Left renal cortex interstitium (tissue), 4 donors: ENCODE results near the gene CD300E. TPM values are rescaled to one million over a fixed set of nuclear protein-coding genes. Genes with fewer than 3 reads are reported as not detected.
"Not testable (repeated sequence)": the region's sequence is repeated elsewhere in the genome, so short reads cannot be mapped to it uniquely, and the experiment has no call there.

Experiments used
- DNase-seq, 4 donors: peaks; one replicate each; pipeline ENCODE4 v3.0.0-alpha.2; 2013; ENCODE audit warnings: low read depth in 4 of 4, low spot score in 2 of 4, missing footprints in 1 of 4
- polyA plus RNA-seq, 4 donors: library from polyadenylated mRNA; unstranded; fragments of 120-200 nt; gene quantifications; one replicate each; pipeline ENCODE4 v1.2.1, GENCODE V29; 2013; ENCODE audit not compliant: insufficient read length in 4 of 4

CD300E gene
- polyA plus RNA-seq, 4 donors, result 0.12 to 0.32 (median 0.18) TPM

- not testable (repeated sequence) for DNase-seq
Observed at GRCh38 chr17:74636541-74637085, 13.1 kb upstream of the CD300E start.

DNA sequence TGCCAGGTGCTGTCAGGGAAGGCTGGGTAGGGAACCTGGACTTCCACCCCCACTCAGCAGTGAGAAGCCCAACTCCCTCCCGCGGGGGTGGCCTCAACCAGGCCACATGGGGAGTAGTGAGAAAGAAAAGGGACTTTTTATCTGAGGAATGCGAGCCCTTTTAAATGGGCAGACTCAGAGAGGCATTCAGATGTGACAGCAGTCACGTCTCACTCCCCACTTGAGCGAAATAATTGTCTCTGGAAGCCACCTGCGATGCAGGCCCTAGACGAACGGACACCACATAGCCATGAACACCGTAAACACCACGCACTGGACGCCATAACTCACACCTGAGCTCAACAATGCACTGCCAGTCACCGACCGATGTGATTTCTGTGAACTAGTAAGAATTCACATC is 11.9 kb upstream of the CD300E start:
- no peak for DNase-seq

DNA sequence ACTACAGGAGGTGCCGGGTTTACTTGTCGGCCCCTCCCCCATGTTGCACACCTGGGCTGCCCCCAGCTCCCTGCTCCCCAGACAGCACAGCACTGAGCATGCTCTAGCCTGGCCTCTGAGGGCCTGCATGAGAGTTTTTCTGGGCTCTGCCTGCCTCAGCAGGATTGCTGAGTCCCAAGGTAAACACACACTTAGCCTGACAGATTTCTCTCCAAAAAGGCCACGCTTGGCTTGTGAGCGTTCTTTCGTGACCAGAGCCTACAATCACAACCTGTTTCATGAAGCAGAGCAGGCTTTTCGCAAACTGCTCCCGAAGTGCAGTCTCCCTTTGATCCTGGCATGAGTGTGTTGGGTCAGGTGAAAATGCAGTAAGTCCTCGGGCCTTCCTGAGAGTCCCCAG is 9.8 kb upstream of the CD300E start:
- DNase-seq, result peak in 1 of 4 donors; percentile 61

GRCh38 chr17:74632617-74633016 is 9.1 kb upstream of the CD300E start:
- no peak for DNase-seq

DNA sequence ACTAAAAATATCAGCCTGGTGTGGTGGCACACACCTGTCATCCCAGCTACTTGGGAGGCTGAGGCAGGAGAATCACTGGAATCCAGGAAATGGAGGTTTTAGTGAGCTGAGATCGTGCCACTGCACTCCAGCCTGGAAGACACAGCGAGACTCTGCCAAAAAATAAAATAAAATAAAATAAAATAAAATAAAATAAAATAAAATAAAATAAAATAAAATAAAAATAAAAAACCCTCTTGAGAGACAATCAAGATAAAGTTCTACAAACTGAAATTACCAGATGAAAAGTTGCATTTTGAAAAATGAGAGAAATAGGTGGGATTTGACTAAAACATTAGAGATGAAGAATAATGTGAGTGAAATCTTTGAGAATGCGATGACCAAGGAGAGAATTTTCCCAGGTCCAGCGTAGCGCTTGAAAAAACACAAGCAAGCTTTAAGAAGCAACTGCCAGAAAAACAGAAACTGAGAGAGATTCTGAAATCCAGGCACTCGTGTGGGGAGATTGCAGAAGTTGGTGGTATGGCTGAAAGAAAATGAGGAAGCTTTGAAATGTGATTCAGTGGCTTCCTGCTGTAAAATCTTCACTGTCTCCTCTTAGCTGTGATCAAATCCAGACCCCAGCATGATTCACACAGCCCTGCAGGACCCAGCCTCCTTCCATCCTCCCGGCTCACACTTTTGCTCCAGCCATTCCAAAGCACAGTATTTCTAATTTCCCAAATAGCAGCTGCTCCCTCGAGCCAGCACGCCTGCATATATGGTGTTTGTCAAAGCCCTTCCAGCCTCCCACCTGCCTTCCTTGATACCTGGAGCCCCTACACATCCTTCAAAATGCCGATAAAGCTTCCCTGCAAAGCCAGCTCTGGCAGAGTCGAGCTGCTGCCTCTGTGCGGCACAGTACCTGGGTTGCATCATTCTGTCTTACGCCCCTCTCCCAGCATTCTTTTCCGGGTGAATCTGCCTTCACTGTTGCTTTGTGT is 8.2 kb upstream of the CD300E start:
- no peak for DNase-seq

DNA sequence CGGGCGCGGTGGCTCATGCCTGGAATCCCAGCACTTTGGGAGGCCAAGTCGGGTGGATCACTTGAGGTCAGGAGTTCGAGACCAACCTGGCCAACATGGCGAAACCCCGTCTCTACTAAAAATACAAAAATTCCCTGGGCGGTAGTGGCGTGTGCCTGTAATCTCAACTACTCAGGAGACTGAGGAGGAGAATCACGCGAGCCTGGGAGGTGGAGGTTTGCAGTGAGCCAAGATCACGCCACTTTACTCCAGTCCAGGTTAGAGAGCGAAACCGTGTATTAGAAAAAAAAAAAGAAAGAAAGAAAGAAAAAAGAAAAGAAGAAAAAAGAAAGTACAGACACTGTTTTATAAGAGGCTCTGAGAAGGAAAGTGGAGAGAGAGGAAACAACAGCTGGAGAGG is 6.7 kb upstream of the CD300E start:
- DNase-seq, result not testable (repeated sequence)

- DNase-seq, result no peak
Observed at GRCh38 chr17:74625661-74626060, 2.1 kb upstream of the CD300E start.

GRCh38 chr17:74624131-74624530 is 593 bp upstream of the CD300E start:
- DNase-seq, result no peak

GRCh38 chr17:74619077-74619673 is 4.4 kb downstream of the CD300E start:
- no peak for DNase-seq

GRCh38 chr17:74618451-74618850 is 5.1 kb downstream of the CD300E start:
- no peak for DNase-seq

DNA sequence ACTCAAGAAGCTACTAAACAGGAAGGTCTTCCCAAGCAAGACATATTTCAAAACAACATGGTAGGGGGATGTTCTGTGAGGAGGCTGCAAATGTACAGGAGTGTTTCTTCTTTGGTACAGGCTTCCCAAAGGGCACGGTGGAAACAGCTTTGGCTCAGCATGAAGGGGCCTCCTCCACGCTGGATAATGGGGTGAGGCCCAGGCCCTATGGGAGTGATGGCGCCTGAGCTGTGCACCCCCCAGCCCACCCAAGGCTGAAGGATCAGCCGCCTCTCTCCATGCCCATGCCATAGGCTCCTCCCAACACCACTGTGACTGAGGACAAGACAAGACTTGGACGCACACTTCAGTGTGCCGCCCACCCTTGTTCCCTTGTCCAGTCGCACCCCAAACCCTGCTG is 6.8 kb downstream of the CD300E start:
- DNase-seq, result no peak

DNA sequence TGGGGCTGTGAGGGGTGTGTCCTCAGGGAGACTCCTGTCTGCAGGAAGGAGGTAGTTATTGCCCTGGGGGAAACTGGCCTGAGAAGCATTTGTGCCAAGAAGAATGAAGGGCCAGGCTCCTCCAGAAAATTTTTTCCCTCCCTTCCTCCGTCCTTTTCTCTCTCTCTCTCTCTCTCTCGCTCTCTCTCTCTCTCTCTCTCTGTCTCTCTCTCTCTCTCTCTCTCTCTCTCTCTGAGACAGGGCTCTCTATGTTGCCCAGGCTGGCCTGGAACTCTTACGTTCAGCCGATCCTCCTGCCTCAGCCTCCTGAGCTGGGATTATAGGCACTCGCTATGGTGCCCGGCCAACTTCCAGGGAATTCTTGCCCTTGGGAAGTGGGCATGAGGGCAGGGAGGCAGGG is 11.5 kb downstream of the CD300E start:
- DNase-seq, result no peak

DNA sequence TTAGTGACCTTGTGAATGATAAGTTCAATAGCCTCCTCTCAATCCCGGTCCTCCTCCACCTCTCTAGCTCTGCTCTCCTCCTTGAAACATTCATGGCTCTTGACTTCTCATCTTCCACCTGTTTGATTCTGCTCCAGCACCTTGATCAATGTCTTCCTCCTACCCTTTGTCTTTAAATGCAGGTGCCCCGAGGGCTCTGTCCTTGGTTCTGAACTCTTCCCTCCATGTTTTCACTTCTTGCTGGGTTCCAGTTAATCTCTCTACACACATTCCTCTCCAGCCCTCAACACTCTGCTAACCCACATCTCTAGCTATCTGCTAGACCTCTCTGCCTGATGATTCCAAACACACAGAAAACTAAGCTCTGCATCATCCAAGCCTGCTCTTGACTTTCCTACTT is 13.4 kb downstream of the CD300E start:
- peak in 2 of 4 donors; percentile 26 to 28 for DNase-seq

DNA sequence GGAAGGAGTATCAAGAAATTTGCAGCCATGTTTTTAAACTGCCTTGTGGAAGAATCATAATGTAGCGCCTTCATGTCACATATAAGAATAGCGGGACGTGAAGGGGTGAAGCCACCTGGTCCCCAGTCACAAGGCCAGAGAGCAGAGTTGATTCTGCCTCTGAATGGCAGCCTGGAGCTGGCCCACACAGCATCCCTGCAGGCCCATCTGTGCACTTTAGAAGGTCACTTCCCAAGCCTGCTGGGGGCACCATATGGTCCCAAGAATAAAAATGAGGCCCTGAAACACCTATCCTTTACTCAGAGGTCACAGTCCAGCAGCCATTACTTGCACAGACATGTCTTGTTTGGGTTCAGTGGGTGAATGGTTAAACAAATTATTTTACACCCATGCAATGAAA is 15.0 kb downstream of the CD300E start:
- DNase-seq, result no peak

DNA sequence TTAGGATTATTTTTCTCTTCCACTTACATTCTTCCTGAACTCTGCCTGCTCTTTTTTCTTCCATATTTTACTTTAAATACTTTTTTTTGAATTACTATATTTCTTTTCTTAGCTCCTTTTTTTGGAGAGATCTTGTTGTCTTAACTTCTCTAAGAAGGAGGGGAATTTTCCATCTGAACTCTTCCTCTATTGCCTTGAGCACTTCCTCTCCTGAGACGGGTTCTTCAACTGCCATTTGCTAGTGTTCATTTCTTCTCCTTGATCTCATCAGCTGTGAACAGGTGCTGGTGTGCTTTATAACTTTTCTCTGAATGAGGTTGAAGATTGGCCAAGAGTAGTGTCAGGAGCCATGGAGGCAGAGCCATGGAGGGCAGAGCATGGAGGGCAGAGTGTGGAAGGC is 16.3 kb downstream of the CD300E start:
- no peak for DNase-seq

GRCh38 chr17:74606050-74606449 is 17.5 kb downstream of the CD300E start:
- DNase-seq, result no peak

GRCh38 chr17:74605361-74605760 is 18.2 kb downstream of the CD300E start:
- no peak for DNase-seq

- no peak for DNase-seq
Observed at GRCh38 chr17:74604761-74605160, 18.8 kb downstream of the CD300E start.

DNA sequence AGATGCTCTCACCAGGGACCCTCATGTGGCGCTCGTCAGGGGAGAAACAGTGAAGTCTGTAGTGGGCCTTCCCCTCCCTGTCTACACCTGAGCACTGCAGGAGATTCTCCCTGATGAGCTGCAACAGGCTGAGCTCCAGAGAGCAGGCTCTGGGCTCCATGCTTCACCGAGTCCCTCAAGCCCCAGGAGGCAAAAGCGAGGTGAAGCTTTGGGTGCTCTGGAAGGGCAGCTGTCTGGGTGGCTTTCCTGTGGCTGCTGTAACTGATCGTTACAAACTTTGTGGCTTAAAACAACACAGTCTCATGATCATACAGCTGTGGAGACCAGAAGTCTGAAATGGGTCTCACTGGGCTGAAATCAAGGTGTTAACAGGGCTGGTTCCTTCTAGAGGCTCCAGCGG is 19.3 kb downstream of the CD300E start:
- no peak for DNase-seq

DNA sequence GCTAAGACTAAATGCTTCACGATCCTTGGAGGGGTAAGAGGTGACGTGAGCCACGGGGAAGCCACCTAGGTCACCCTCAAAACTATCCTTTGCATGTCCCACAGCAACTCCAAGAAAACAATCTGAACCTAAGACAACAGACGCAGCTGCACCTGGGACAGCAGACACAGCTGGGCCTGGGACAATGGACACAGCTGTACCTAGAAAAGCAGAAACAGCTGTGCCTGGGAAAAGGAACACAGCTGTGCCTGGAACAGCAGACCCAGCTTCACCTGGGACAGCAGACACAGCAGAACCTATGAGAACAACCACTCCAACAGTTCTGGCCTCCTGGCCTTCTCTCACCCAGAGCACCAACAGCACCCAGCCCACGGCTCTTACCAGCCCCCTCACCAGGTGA is 19.8 kb downstream of the CD300E start:
- no peak for DNase-seq

GRCh38 chr17:74603037-74603635 is 20.4 kb downstream of the CD300E start:
- DNase-seq, result no peak
